PC-3 (cell line): ENCODE data around the gene IRF3. TPM values are rescaled to one million over a fixed set of nuclear protein-coding genes. Genes with fewer than 3 reads are reported as not detected.
A peak's percentile ranks its signal among the peaks of the same experiment; 100 is the strongest.

Experiments
- ATAC-seq: fragments of 200-7000 bp; cut with Tn5 transposase; 2 replicates; pipeline ENCODE4 v1.9.1; 2020; ENCODE audit warnings: mild to moderate bottlenecking, moderate library complexity
- BruUV-seq: library from RNA; stranded (reverse); fragments of 400-500 nt; replicated peaks from 2 replicates; lab custom pipeline; 2021; lab: Mats Ljungman, UMichigan
- CTCF ChIA-PET: fragments of 300-600 bp; sonication (Branson Sonifier 250); formaldehyde crosslinking; loops from one replicate; lab custom pipeline; 2022; ENCODE audit warnings: antibody characterized with exemption; lab: Charles Lee
- POLR2A ChIA-PET: fragments of 300-600 bp; sonication (Branson Sonifier 250); formaldehyde crosslinking; loops from one replicate; lab custom pipeline; 2022; ENCODE audit warnings: antibody characterized with exemption; ENCODE audit not compliant: unreplicated experiment; lab: Charles Lee
- DNase-seq: peaks from one replicate; pipeline ENCODE4 v3.0.0-alpha.2; 2015
- H2AFZ ChIP-seq: fragments of 300-600 bp; sonication (generic); 2 replicates; pipeline ENCODE4 v1.6.0; 2016; ENCODE audit warnings: antibody characterized with exemption, low read length
- H3F3A ChIP-seq: fragments of 300-600 bp; sonication (generic); one replicate; pipeline ENCODE4 v1.6.0; 2017; ENCODE audit warnings: antibody characterized with exemption, low read length, control low read depth, mild to moderate bottlenecking; ENCODE audit not compliant: unreplicated experiment
- H3K27ac ChIP-seq: fragments of 300-600 bp; sonication (generic); 2 replicates; pipeline ENCODE4 v1.5.1; 2016; ENCODE audit warnings: mild to moderate bottlenecking, low read length
- H3K27me3 ChIP-seq: fragments of 300-600 bp; sonication (generic); 2 replicates; pipeline ENCODE4 v1.6.1; 2016; ENCODE audit warnings: low read length, mixed read lengths
- H3K36me3 ChIP-seq: fragments of 300-600 bp; sonication (generic); 2 replicates; pipeline ENCODE4 v1.6.1; 2016; ENCODE audit warnings: low read depth, mixed run types, low read length, mixed read lengths
- H3K4me1 ChIP-seq: fragments of 300-600 bp; sonication (generic); 2 replicates; pipeline ENCODE4 v1.5.1; 2016; ENCODE audit warnings: low read length; ENCODE audit not compliant: insufficient read depth
- H3K4me2 ChIP-seq: fragments of 300-600 bp; sonication (generic); 2 replicates; pipeline ENCODE4 v1.6.0; 2016; ENCODE audit warnings: low read length
- H3K4me3 ChIP-seq: fragments of 300-600 bp; sonication (generic); 2 replicates; pipeline ENCODE4 v1.5.1; 2016; ENCODE audit warnings: mild to moderate bottlenecking, low read length, mixed read lengths
- H3K79me2 ChIP-seq: fragments of 300-600 bp; sonication (generic); 2 replicates; pipeline ENCODE4 v1.6.1; 2017; ENCODE audit warnings: low read length, mixed read lengths
- H3K9ac ChIP-seq: fragments of 300-600 bp; sonication (generic); 2 replicates; pipeline ENCODE4 v1.6.0; 2016; ENCODE audit warnings: mild to moderate bottlenecking, low read length
- H3K9me2 ChIP-seq: fragments of 300-600 bp; sonication (generic); replicated peaks from 2 replicates; pipeline ENCODE4 v1.6.1; 2016; ENCODE audit warnings: mixed run types, low read length, mixed read lengths
- H3K9me3 ChIP-seq: fragments of 300-600 bp; sonication (generic); 2 replicates; pipeline ENCODE4 v1.6.1; 2016; ENCODE audit warnings: low read length, mixed read lengths
- H4K20me1 ChIP-seq: fragments of 300-600 bp; sonication (generic); 2 replicates; pipeline ENCODE4 v1.6.1; 2016; ENCODE audit warnings: low read length, mixed read lengths
- CTCF ChIP-seq: fragments of 300-600 bp; sonication (generic); conservative IDR thresholded peaks from 2 replicates; pipeline ENCODE4 v1.5.1; 2017; ENCODE audit warnings: antibody characterized with exemption, low read depth, mild to moderate bottlenecking, low read length
- EZH2 ChIP-seq: fragments of 300-600 bp; sonication (generic); IDR thresholded peaks from one replicate; pipeline ENCODE4 v1.6.1; 2017; ENCODE audit warnings: antibody characterized with exemption, mild to moderate bottlenecking, low read length; ENCODE audit not compliant: unreplicated experiment
- EZH2phosphoT487 ChIP-seq: fragments of 300-600 bp; sonication (generic); IDR thresholded peaks from 2 replicates; pipeline ENCODE4 v1.6.1; 2018; ENCODE audit warnings: mild to moderate bottlenecking, antibody characterized with exemption, low read length, borderline replicate concordance
- intact Hi-C: fragments of 100-400 bp; cut with micrococcal nuclease; formaldehyde crosslinking; loops from 2 replicates; pipeline ENCODE4 v1.9.0; 2023
- total RNA-seq: library from RNA; depleted of rRNA; stranded (reverse); fragments of >200 nt; gene quantifications from 2 replicates; pipeline ENCODE4 v1.2.3, GENCODE V29; 2014

The IRF3 gene
- total RNA-seq, 1 experiment from 2014 or later, result 236 TPM

DNA sequence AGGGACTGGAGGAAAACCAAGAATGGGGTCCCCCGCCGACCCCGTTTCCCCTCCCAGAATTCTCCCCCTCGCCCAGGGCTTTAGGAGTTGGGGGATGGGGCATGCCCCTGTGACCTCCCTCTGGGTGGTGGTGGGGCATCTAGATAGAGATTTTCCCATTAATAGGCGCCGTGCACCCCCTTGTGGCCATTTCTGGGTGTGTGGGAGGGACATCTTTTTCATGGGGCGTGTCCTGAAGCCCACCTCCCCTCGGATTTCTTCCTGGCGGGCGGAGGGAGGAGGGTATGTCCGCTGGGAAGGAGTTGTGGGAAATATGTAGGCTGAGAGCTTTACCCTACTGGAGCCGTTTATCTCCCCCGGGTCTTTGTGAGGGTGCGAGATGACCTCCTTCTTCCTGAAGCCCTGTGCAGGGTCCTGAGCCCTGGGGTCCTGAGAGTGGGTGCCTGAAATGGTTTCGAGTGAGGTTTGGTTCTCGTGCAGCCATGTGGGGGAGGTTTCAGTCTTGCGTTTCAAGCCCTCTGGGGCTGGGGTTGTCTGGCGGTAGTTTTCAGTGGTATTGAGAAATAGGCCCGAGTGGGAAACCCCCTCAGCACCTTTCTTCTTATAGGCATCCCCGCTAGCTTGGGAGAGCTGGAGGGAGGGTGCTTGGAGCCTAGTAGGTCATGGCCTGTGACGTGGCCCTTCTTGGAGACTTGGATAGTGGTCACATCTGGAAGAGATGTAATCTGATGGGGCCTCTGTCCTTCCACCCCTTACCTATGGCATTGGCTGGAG lies 12.4 kb upstream of the IRF3 start:
- peak overlapping the region; percentile 86 for H3K4me3 ChIP-seq
- H3K27me3 ChIP-seq, result no peaks in the 10 kb centered on the region
- H2AFZ ChIP-seq, result no peak overlapping the region; the same call in 1 of the 2 replicates
- BruUV-seq, result no TSS peak
- peak overlapping the region; percentile 99 for H3K9ac ChIP-seq
- no peaks in the 10 kb centered on the region for H3K9me3 ChIP-seq
- TF ChIP-seq EZH2 (no peak), CTCF (peak; percentile 86)
- intact Hi-C loops, result loop anchor here (1.0 to 5.0 kb wide), 5 partner anchors 87 to 199 kb away; partner anchors contain the start of genes AKT1S1, PRR12, RPS11 and TBC1D17
- POLR2A ChIA-PET, result interaction anchor here (0.6 kb wide), 1 partner anchor 151 kb away, joined by 3 read pairs; no protein-coding TSS in a partner anchor
- no peak for ATAC-seq
- peak; percentile 75 for DNase-seq
- H3F3A ChIP-seq, result no peaks in the 10 kb centered on the region
- peaks cover 53% of the 10 kb centered on the region for H3K79me2 ChIP-seq
- H3K4me2 ChIP-seq, result peak overlapping the region; percentile 99
- no peaks in the 10 kb centered on the region for H3K9me2 ChIP-seq
- peaks cover 20% of the 10 kb centered on the region for H3K4me1 ChIP-seq
- peaks cover 34% of the 10 kb centered on the region for H4K20me1 ChIP-seq
- peak overlapping the region; percentile 80 for H3K27ac ChIP-seq
- H3K36me3 ChIP-seq, result peaks cover 28% of the 10 kb centered on the region
- CTCF ChIA-PET, result no interaction called here

GRCh38 chr19:49677231-49677900 lies 11.7 kb upstream of the IRF3 start, which contains the start of gene PRMT1:
PRMT1 (plus strand) TSS chr19:49677271; CDS start chr19:49677281, 10 bp downstream.
- ChIA-PET CTCF (no interaction called here), POLR2A (interaction anchor here (0.6 to 1.0 kb wide), 3 partner anchors 17 to 150 kb away, joined by 3 to 7 read pairs (median 5); partner anchors contain the start of gene SCAF1)
- Histone ChIP-seq H3K9ac (peak within 1 kb of the TSS; percentile 99), H3K36me3 (peaks cover 22% of the 10 kb centered on the region), H3F3A (no peaks in the 10 kb centered on the region), H3K27me3 (no peaks in the 10 kb centered on the region), H3K4me2 (peak within 1 kb of the TSS; percentile 99), H3K27ac (peak within 1 kb of the TSS; percentile 80), H3K9me3 (no peaks in the 10 kb centered on the region), H3K79me2 (peaks cover 51% of the 10 kb centered on the region), H4K20me1 (peaks cover 34% of the 10 kb centered on the region), H2AFZ (peak within 1 kb of the TSS; percentile 80), H3K9me2 (no peaks in the 10 kb centered on the region), H3K4me3 (peak within 1 kb of the TSS; percentile 86), H3K4me1 (peaks cover 20% of the 10 kb centered on the region)
- intact Hi-C loops, result loop anchor here (1.0 to 5.0 kb wide), 5 partner anchors 87 to 200 kb away; partner anchors contain the start of genes AKT1S1, PRR12, RPS11 and TBC1D17
- DNase-seq (peak; percentile 47), ATAC-seq (peak; percentile 7; the same call in 1 of the 2 replicates)
- TSS peak; percentile 53 for BruUV-seq
- TF ChIP-seq EZH2 (no peak), CTCF (no peak), EZH2phosphoT487 (no peak)
